HG03175 (cell line): Measurements from ENCODE around the gene DHRS12.
A peak's percentile ranks its signal among the peaks of the same experiment; 100 is the strongest.

ENCODE experiments used
- ATAC-seq: cut with Tn5 transposase; IDR thresholded peaks from one replicate; pipeline ENCODE4 v1.9.1; 2021; ENCODE audit warnings: mild to moderate bottlenecking, moderate library complexity; ENCODE audit not compliant: unreplicated experiment

The DHRS12 gene

GRCh38 chr13:51811920-51812451 lies 8.0 kb upstream of the DHRS12 start:
- no peak for ATAC-seq

- no peak for ATAC-seq
Measured at GRCh38 chr13:51811046-51811445, 7.1 kb upstream of the DHRS12 start.

GRCh38 chr13:51808811-51809210 lies 4.8 kb upstream of the DHRS12 start:
- no peak for ATAC-seq

GRCh38 chr13:51807041-51807440 lies 3.1 kb upstream of the DHRS12 start:
- no peak for ATAC-seq

- ATAC-seq, result no peak
Measured at GRCh38 chr13:51806566-51806965, 2.6 kb upstream of the DHRS12 start.

GRCh38 chr13:51805925-51806324 lies 2.0 kb upstream of the DHRS12 start:
- no peak for ATAC-seq

GRCh38 chr13:51805313-51805712 lies 1.4 kb upstream of the DHRS12 start:
- ATAC-seq, result no peak

GRCh38 chr13:51804295-51805172 lies 571 bp upstream of the DHRS12 start:
- ATAC-seq, result no peak

- ATAC-seq, result no peak
Measured at GRCh38 chr13:51802631-51803418, 1.1 kb downstream of the DHRS12 start.

- ATAC-seq, result no peak
Measured at GRCh38 chr13:51801631-51802099, 2.3 kb downstream of the DHRS12 start.

GRCh38 chr13:51800486-51800885 lies 3.5 kb downstream of the DHRS12 start:
- ATAC-seq, result no peak

- ATAC-seq, result no peak
Measured at GRCh38 chr13:51799261-51799660, 4.7 kb downstream of the DHRS12 start.

- ATAC-seq, result peak; percentile 47
Measured at GRCh38 chr13:51797664-51798488, 6.1 kb downstream of the DHRS12 start.

GRCh38 chr13:51796546-51796945 lies 7.4 kb downstream of the DHRS12 start:
- no peak for ATAC-seq

- no peak for ATAC-seq
Measured at GRCh38 chr13:51795419-51795818, 8.5 kb downstream of the DHRS12 start.

- no peak for ATAC-seq
Measured at GRCh38 chr13:51794964-51795363, 9.0 kb downstream of the DHRS12 start.

- ATAC-seq, result peak; percentile 44
Measured at GRCh38 chr13:51793570-51794271, 10.2 kb downstream of the DHRS12 start.

GRCh38 chr13:51786425-51787265 lies 17.3 kb downstream of the DHRS12 start:
- ATAC-seq, result no peak

GRCh38 chr13:51785712-51786424 lies 18.1 kb downstream of the DHRS12 start:
- no peak for ATAC-seq
